Measurements from ENCODE around the gene NAALADL2. TPM values are rescaled to one million over a fixed set of nuclear protein-coding genes. Genes with fewer than 3 reads are reported as not detected.

Gene NAALADL2
- total RNA-seq, 1 experiment from 2014 or later = 1.9 TPM

- intact Hi-C loops (cut with micrococcal nuclease) = no loop called here
These were observed 620.0 kb downstream of the NAALADL2 start for GRCh38 chr3:175479175-175479574.

DNA sequence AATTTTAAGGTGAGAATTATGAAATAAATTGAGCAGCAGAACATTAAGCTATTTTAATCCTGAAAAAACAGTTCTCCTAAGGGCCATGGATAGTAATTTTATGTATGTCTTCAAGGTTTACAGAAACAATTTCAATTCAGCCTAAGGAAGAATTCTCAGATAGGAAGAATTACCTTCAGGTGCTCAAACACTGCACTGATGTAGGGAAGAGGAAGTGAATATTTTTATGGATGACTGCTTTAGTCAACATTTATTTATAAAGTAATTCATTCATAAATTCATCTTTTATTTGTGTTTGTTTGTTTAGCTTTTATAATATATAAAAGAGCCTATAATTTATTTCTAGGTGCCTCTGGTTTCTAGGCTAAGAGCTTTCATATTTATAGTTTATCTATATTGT is 620.7 kb downstream of the NAALADL2 start:
- Histone ChIP-seq H3K79me2 (ENCODE audit: low read length) (no peaks in the 10 kb centered on the region), H3K27me3 (ENCODE audit: low read length) (no peaks in the 10 kb centered on the region), H3K9me3 (ENCODE audit: low read length) (no peaks in the 10 kb centered on the region), H3K4me2 (ENCODE audit: low read length) (no peak overlapping the region), H3K9ac (ENCODE audit: low read length) (no peak overlapping the region), H3K27ac (ENCODE audit: low read length) (no peak overlapping the region), H3K9me2 (replicated peaks; ENCODE audit: low read length) (no peaks in the 10 kb centered on the region), H4K20me1 (ENCODE audit: low read length) (no peaks in the 10 kb centered on the region), H3K36me3 (ENCODE audit: low read depth, low read length) (no peaks in the 10 kb centered on the region), H2AFZ (ENCODE audit: low read length) (no peak overlapping the region), H3K4me1 (ENCODE audit: insufficient read depth, low read length) (0 out of 2 replicates have a peak, but pooled peaks cover 7% of the 10 kb centered on the region), H3F3A (ENCODE audit: low read length, unreplicated experiment) (no peaks in the 10 kb centered on the region), H3K4me3 (ENCODE audit: low read length) (no peak overlapping the region)
- POLR2A ChIA-PET (ENCODE audit: unreplicated experiment) = no interaction called here
- TF ChIP-seq EZH2 (IDR thresholded peaks at IDR 0.05; ENCODE audit: low read length, unreplicated experiment) = no peak
- TF ChIP-seq, protein P1, sequence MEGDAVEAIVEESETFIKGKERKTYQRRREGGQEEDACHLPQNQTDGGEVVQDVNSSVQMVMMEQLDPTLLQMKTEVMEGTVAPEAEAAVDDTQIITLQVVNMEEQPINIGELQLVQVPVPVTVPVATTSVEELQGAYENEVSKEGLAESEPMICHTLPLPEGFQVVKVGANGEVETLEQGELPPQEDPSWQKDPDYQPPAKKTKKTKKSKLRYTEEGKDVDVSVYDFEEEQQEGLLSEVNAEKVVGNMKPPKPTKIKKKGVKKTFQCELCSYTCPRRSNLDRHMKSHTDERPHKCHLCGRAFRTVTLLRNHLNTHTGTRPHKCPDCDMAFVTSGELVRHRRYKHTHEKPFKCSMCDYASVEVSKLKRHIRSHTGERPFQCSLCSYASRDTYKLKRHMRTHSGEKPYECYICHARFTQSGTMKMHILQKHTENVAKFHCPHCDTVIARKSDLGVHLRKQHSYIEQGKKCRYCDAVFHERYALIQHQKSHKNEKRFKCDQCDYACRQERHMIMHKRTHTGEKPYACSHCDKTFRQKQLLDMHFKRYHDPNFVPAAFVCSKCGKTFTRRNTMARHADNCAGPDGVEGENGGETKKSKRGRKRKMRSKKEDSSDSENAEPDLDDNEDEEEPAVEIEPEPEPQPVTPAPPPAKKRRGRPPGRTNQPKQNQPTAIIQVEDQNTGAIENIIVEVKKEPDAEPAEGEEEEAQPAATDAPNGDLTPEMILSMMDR (conservative IDR thresholded peaks at IDR 0.05; ENCODE audit: low read depth, low read length) = no peak
- TF ChIP-seq EZH2phosphoT487 (IDR thresholded peaks at IDR 0.05; ENCODE audit: borderline replicate concordance, low read length) = no peak
- ATAC-seq (peak; percentile 76), DNase-seq (no peak)
- CTCF ChIA-PET = no interaction called here
- BruUV-seq (replicated peaks) = no TSS peak
- intact Hi-C loops (cut with micrococcal nuclease) = no loop called here

More at GRCh38 chr3:175479175-175479574, 620.0 kb downstream of the NAALADL2 start:
- Histone ChIP-seq H3K36me3 (ENCODE audit: low read depth, low read length) (no peaks in the 10 kb centered on the region), H3K9me3 (ENCODE audit: low read length) (no peaks in the 10 kb centered on the region), H3K4me1 (ENCODE audit: insufficient read depth, low read length) (0 out of 2 replicates have a peak, but pooled peaks cover 7% of the 10 kb centered on the region), H3K27me3 (ENCODE audit: low read length) (no peaks in the 10 kb centered on the region), H2AFZ (ENCODE audit: low read length) (no peak overlapping the region), H3K27ac (ENCODE audit: low read length) (no peak overlapping the region), H3F3A (ENCODE audit: low read length, unreplicated experiment) (no peaks in the 10 kb centered on the region), H3K4me2 (ENCODE audit: low read length) (no peak overlapping the region), H3K9ac (ENCODE audit: low read length) (no peak overlapping the region), H3K79me2 (ENCODE audit: low read length) (no peaks in the 10 kb centered on the region), H3K4me3 (ENCODE audit: low read length) (no peak overlapping the region), H3K9me2 (replicated peaks; ENCODE audit: low read length) (no peaks in the 10 kb centered on the region), H4K20me1 (ENCODE audit: low read length) (no peaks in the 10 kb centered on the region)
- no peak for TF ChIP-seq EZH2 (IDR thresholded peaks at IDR 0.05; ENCODE audit: low read length, unreplicated experiment)
- TF ChIP-seq, protein P1 (conservative IDR thresholded peaks at IDR 0.05; ENCODE audit: low read depth, low read length) = no peak
- no peak for TF ChIP-seq EZH2phosphoT487 (IDR thresholded peaks at IDR 0.05; ENCODE audit: borderline replicate concordance, low read length)
- DNase-seq = no peak
- POLR2A ChIA-PET (ENCODE audit: unreplicated experiment) = no interaction called here
- ATAC-seq = no peak
- BruUV-seq (replicated peaks) = no TSS peak
- CTCF ChIA-PET = no interaction called here

DNA sequence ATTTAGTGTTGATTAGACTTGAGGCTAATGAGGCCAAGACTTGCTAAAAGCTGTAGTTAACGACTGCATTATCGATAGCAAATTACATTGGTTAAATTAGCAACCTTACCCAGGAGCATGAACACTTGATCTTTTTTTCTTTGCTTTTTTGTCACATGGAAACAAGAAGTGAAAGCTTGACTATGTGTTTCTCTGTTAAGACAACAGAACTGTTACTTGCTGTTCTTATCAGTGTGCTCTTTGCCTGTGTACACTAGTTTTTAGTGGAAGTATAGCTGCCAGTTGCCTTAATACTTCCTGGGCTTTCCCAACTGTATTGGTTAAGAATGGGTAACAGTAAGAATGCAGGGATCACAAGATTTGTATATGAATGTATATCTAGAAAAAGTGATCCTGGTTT is 625.5 kb downstream of the NAALADL2 start:
- CTCF ChIA-PET = no interaction called here
- Histone ChIP-seq H3K79me2 (ENCODE audit: low read length) (no peaks in the 10 kb centered on the region), H3K4me1 (ENCODE audit: insufficient read depth, low read length) (0 out of 2 replicates have a peak, but pooled peaks cover 5% of the 10 kb centered on the region), H2AFZ (ENCODE audit: low read length) (no peak overlapping the region), H3K9ac (ENCODE audit: low read length) (no peak overlapping the region), H4K20me1 (ENCODE audit: low read length) (no peaks in the 10 kb centered on the region), H3K9me3 (ENCODE audit: low read length) (no peaks in the 10 kb centered on the region), H3K4me3 (ENCODE audit: low read length) (no peak overlapping the region), H3F3A (ENCODE audit: low read length, unreplicated experiment) (no peaks in the 10 kb centered on the region), H3K27ac (ENCODE audit: low read length) (no peak overlapping the region), H3K9me2 (replicated peaks; ENCODE audit: low read length) (no peaks in the 10 kb centered on the region), H3K36me3 (ENCODE audit: low read depth, low read length) (no peaks in the 10 kb centered on the region), H3K4me2 (ENCODE audit: low read length) (no peak overlapping the region), H3K27me3 (ENCODE audit: low read length) (no peaks in the 10 kb centered on the region)
- TF ChIP-seq EZH2 (IDR thresholded peaks at IDR 0.05; ENCODE audit: low read length, unreplicated experiment) (no peak), EZH2phosphoT487 (IDR thresholded peaks at IDR 0.05; ENCODE audit: borderline replicate concordance, low read length) (no peak)
- TF ChIP-seq, protein P1 (conservative IDR thresholded peaks at IDR 0.05; ENCODE audit: low read depth, low read length) = no peak
- no TSS peak for BruUV-seq (replicated peaks)
- POLR2A ChIA-PET (ENCODE audit: unreplicated experiment) = interaction anchor here (0.5 kb wide), 1 partner anchor 9 kb away, joined by 4 read pairs; no protein-coding TSS in a partner anchor
- ATAC-seq (no peak), DNase-seq (no peak)
- intact Hi-C loops (cut with micrococcal nuclease) = no loop called here
